Fibroblast of lung (primary cell): ENCODE measurements around the gene CRADD.

ENCODE experiments used
- EZH2 ChIP-seq: IDR thresholded peaks from 2 replicates; pipeline ENCODE4 v1.5.1; 2012; ENCODE audit warnings: low read length, control low read depth, mild to moderate bottlenecking; ENCODE audit errors: missing control alignments
- TF ChIP-seq, protein P1 (sequence below), 2 donors: IDR thresholded peaks in 1 of 2; conservative IDR thresholded peaks in 1 of 2; 1 replicate in 1 of 2; 2 replicates in 1 of 2; pipeline ENCODE4 v1.5.1; 2011 to 2012; ENCODE audit warnings: low read length in 2 of 2, control low read depth in 1 of 2, inconsistent platforms in 1 of 2, low read depth in 1 of 2, mild to moderate bottlenecking in 1 of 2

DNA sequence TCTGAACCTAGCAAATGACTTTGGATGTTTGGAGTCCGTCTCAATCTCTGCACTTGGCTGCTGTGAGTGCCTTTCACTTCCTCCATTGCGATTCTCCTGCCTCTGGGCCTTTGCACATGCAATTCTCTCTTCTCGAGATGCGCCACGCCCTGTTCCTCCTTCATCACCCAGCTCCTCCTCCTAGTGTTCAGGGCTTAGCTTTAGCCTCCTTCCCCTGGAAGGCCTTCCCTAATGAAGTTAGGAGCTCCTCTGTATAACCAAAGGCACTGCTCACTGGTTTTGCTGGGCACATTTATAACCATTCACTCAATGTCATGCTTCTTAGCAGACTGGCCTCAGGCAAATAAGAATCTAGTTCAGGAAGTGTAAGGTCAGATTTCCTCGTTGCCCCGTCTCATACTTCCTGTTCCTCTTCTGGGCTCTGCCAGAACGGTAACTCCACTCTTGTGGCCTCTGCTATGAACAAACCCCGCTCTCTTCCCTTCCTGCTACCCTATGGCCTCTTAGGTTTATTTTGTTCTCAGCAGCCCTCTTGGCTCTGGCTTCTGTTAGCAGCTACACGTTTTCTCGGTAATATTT lies 171.4 kb downstream of the CRADD start:
- no peak for TF ChIP-seq EZH2
- TF ChIP-seq, protein P1, sequence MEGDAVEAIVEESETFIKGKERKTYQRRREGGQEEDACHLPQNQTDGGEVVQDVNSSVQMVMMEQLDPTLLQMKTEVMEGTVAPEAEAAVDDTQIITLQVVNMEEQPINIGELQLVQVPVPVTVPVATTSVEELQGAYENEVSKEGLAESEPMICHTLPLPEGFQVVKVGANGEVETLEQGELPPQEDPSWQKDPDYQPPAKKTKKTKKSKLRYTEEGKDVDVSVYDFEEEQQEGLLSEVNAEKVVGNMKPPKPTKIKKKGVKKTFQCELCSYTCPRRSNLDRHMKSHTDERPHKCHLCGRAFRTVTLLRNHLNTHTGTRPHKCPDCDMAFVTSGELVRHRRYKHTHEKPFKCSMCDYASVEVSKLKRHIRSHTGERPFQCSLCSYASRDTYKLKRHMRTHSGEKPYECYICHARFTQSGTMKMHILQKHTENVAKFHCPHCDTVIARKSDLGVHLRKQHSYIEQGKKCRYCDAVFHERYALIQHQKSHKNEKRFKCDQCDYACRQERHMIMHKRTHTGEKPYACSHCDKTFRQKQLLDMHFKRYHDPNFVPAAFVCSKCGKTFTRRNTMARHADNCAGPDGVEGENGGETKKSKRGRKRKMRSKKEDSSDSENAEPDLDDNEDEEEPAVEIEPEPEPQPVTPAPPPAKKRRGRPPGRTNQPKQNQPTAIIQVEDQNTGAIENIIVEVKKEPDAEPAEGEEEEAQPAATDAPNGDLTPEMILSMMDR (conservative IDR thresholded peaks at IDR 0.05 in 1 of 2, IDR thresholded peaks at IDR 0.05 in 1 of 2; ENCODE audit: low read depth in 1 of 2, low read length in 2 of 2), result no peak
